Measurements from ENCODE around the gene CPSF7.
A peak's percentile ranks its signal among the peaks of the same experiment; 100 is the strongest.
"Not testable (repeated sequence)": the region's sequence is repeated elsewhere in the genome, so short reads cannot be mapped to it uniquely, and the experiment has no call there.

The CPSF7 gene

GRCh38 chr11:61439615-61440014 lies 9.8 kb upstream of the CPSF7 start:
- DNase-seq (ENCODE audit: low read depth in 2 of 3, low spot score in 2 of 3), result no peak

DNA sequence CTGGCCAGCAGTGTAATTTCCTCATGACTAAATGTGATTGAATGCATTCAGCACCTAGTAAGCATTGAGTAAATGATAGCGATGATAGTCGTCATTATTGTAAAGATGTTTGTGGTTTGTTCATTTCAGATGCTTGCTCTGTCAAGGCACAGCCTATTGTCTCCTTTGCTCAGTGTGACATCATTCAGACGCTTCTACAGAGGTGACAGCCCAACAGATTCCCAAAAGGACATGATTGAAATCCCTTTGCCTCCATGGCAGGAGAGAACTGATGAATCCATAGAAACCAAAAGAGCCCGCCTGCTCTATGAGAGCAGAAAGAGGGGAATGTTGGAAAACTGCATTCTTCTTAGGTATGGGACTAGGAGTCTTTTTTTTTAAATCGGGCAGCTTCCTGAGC lies 7.7 kb upstream of the CPSF7 start:
- DNase-seq (ENCODE audit: low read depth in 2 of 3, low spot score in 2 of 3), result no peak

DNA sequence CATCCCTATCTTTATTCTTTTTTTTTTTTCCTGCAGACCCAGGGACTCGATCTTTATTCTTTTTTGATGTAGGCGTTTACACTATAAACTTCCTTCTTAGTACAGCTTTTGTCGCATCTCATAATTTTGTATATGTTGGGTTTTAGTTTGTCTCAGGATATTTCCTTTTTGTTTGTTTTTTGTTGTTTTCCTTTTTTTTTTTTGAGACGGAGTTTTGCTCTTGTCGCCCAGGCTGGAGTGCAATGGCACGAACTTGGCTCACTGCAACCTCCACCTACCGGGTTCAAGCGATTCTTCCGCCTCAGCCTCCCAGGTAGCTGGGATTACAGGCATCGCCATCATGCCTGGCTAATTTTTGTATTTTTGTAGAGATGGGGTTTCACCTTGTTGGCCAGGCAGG lies 1.1 kb upstream of the CPSF7 start:
- DNase-seq (ENCODE audit: low read depth in 2 of 3, low spot score in 2 of 3), result not testable (repeated sequence)

DNA sequence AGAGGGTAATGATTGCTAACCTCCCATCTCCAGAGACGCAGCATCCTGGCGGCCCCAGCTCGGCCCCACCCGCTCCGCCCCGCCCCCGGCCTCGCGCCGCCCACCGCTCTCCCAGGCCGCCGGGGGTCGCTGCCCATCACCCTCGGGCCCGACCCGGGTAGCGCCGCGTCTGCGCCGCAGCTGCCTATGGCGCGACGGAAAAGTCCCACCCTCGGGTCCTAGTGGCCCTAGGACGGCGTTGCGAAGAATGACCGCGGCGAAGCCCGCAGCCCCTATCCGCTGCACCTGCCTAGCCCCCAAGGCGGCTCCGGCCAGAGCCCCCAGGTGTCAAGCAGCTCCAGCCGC lies 457 bp downstream of the CPSF7 start:
- peak; percentile 45 to 63 (median 55) for DNase-seq (ENCODE audit: low read depth in 2 of 3, low spot score in 2 of 3)

- DNase-seq (ENCODE audit: low read depth in 2 of 3, low spot score in 2 of 3), result no peak
Observed at GRCh38 chr11:61425367-61426131, 4.2 kb downstream of the CPSF7 start.

- no peak for DNase-seq (ENCODE audit: low read depth in 2 of 3, low spot score in 2 of 3)
Observed at GRCh38 chr11:61422226-61422625, 7.5 kb downstream of the CPSF7 start.

DNA sequence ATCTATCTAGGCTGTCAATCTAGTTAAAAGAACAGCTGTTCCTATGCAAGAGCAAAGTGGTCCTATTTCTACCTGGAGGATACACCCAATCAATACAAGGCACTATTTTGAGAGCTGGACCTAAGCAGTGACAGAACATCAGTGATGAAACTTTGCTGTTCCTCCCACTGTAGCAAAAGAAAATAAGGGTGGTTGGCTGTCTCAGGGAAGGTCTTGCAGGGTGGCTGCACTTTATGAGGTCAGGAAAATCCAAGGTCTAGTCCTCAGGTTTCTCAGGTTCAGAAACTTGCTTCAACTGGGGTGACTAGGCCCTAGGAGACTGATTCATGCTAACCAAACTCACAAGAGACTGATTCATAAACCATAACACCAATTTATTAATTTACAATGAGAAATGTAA lies 11.6 kb downstream of the CPSF7 start:
- DNase-seq (ENCODE audit: low read depth in 2 of 3, low spot score in 2 of 3), result no peak

DNA sequence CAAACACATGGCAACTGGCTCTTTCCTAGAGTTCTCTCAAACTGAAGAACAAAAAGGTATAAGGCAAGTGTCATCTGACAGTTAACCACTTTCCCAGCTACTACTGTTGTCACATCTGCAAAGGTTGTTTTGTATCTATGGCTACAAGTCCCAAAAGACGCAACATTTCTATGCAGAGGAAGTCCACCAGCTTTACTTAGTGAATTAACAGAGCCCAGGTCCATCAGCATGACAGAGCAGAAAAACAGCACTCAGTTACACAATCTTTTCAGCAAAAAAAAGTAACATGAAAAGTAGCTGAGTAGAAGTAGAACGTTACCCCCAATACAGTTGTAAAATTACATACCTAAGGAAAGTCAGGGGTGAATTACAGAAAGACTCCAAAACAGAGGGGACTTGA lies 12.1 kb downstream of the CPSF7 start:
- no peak for DNase-seq (ENCODE audit: low read depth in 2 of 3, low spot score in 2 of 3)

DNA sequence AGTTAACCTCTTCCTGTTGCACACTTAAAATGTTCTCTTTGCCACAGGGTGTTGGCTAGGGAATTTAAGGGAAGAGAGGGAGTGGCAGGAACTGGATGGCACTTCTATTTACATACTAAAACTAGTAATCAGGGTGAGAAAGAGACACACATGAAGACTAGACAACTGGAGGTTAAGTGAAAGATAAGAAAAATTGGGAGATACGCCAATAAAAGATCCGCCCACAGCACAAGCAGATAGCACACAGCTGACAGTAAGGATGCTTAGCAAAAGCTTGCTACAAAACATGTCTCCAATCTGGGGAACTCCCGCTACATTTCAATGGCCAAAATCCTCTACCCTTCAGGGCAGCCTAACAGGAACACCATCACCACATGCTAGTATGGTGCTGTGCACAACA lies 12.8 kb downstream of the CPSF7 start:
- DNase-seq (ENCODE audit: low read depth in 2 of 3, low spot score in 2 of 3), result no peak

- no peak for DNase-seq (ENCODE audit: low read depth in 2 of 3, low spot score in 2 of 3)
Observed at GRCh38 chr11:61415381-61415780, 14.4 kb downstream of the CPSF7 start.

DNA sequence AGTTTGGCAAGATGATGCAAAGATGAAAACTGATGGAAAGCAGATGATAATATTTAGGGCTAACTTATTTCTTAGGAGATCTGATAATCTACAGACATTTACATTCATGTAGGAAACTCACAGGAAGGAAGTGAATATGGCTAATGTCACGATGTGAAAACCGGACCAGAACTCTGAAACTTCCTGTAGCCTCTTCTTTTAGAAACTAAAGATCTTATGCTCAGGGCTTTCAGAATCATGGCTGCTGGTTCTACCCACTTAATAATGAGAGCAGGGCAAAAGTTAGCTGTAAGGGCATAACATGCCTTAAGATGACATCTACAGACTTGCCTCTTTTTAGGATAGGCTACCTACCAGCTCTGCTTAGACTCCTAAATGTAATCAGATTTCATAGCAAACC lies 15.2 kb downstream of the CPSF7 start:
- DNase-seq (ENCODE audit: low read depth in 2 of 3, low spot score in 2 of 3), result no peak

DNA sequence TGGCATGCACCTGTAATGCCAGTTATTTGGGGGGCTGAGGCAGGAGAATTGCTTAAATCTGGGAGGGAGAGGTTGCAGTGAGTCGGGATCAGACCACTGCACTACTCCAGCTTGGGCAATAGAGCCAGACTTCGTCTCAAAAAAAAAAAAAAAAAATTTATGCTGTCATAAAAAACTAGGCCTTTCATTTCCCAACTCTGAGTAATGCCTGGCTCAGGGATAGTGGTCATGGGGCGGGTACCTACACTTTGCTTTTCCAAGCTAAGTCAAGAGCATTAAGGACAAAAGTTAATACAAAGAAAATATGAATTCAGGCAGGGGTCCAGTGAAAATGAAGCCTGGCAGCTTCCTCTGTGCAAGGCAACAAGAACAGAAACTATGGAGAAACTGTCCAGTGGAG lies 16.3 kb downstream of the CPSF7 start:
- no peak for DNase-seq (ENCODE audit: low read depth in 2 of 3, low spot score in 2 of 3)

GRCh38 chr11:61411589-61411988 lies 18.2 kb downstream of the CPSF7 start:
- DNase-seq (ENCODE audit: low read depth in 2 of 3, low spot score in 2 of 3), result no peak

GRCh38 chr11:61406991-61407728 lies 22.6 kb downstream of the CPSF7 start:
- DNase-seq (ENCODE audit: low read depth in 2 of 3, low spot score in 2 of 3), result no peak

DNA sequence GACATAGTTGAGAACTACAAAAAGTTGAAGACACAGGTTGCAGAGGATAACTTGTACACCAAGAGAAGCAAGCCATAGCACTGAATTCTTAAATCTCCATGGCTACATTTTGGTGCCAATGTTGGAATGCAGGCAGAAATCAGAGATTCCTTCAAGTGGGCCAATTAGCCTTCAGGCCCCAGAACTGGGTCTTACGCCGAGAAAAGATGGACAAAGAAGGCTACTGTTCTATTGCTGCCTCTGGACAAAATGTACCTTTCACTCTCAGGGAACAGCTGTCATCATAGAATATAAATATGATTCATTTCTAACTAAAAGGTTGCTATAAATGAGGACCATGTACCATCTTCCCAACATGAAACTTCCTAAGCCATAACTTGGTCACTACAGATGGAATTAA lies 23.7 kb downstream of the CPSF7 start:
- DNase-seq (ENCODE audit: low read depth in 2 of 3, low spot score in 2 of 3), result no peak

DNA sequence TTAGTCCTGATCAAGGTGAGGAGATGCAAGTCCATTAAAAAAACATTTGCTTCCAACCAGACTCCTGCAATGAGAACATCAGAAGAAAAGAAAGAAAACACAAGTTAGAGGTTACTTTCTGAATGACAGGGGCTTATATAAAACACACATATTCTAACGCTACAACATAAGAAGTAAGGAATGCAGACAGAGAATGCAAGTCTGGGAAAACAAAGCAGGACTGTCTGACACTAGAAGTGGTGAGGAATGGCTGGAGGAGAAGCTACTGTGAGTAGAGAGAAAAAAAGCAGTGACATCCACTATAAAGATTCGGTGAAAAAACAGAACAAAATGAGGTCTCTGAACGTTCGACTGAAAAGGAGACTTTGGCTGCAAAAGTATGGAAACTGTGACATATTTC lies 25.1 kb downstream of the CPSF7 start:
- no peak for DNase-seq (ENCODE audit: low read depth in 2 of 3, low spot score in 2 of 3)

DNA sequence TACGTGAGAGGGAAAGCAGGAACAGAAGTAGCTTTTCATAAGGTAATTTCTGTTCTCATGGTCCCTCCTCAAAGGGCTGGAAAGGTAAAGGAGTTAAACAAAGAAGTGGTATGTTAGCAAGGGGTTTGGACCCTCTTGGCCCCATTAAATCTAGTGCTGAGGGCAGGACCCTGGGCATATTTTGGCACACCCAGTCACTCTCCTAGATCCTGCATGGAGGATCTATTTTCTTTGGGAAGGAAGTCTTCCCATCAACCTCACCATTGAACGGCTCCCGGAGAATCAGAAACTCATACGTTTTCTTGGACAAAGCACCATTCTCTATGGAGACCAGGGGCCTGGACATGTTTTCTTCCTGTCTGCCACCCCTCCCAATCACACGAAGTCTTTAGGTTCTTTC lies 25.7 kb downstream of the CPSF7 start:
- no peak for DNase-seq (ENCODE audit: low read depth in 2 of 3, low spot score in 2 of 3)

- no peak for DNase-seq (ENCODE audit: low read depth in 2 of 3, low spot score in 2 of 3)
Observed at GRCh38 chr11:61403658-61404057, 26.1 kb downstream of the CPSF7 start.

DNA sequence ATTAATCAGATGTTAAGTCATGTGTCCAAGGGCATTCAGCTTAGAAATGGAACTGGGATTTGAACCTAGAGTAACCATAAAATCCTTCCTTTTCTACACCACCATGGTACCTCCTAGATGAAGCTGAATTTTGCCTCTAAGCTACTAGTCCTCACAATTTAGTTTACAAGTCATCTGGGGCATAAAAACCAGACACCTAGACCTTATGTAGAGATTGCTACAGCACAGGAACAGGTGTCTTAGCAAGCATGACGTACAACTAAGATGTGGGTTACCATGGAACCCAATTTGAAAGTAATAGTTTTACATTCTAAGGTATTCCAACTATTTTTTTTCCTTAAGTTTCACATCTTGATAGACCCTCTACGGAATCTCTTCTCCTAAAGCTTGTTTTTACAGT lies 28.2 kb downstream of the CPSF7 start:
- DNase-seq (ENCODE audit: low read depth in 2 of 3, low spot score in 2 of 3), result no peak

DNA sequence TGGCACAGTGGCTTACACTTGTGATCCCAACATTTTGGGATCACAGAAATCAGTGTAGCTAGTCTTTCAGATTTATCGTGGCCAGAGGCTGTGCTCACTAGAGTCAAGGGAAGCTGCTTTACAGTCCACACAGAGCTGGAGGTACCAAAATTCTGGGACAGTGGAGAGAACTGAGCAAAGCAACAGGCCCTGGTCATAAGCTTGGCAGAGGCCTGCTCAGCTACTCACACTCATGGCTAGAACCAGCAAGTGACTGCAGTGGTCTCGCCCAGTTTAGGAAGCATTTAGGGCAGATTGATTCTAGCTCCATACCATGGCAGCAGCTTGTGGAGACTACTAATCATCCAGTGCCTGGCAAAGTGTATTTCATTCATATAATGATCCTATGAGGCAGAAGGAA lies 28.6 kb downstream of the CPSF7 start:
- DNase-seq (ENCODE audit: low read depth in 2 of 3, low spot score in 2 of 3), result no peak

- DNase-seq (ENCODE audit: low read depth in 2 of 3, low spot score in 2 of 3), result no peak
Observed at GRCh38 chr11:61392981-61393595, 36.7 kb downstream of the CPSF7 start.

DNA sequence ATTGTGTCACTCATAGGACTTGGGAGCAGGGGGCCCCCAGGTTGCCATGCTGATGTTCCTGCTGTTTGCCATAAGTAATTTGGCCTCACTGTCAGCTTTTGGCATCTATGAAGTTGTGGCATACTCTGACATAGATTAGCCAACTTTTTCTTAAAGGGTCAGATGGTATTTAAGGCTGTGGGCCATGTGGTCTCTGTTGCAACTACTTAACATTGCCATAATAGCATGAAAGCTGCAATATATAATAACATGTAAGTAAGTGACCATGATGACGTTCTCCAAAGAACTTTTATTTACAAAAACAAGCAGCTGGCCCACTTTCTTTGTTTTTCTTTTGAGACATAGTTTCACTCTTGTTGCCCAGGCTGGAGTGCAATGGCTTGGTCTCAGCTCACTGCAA lies 39.6 kb downstream of the CPSF7 start:
- DNase-seq (ENCODE audit: low read depth in 2 of 3, low spot score in 2 of 3), result no peak

Data from activated CD8-positive, alpha-beta memory T cell treated with anti-CD3 and anti-CD28 coated beads for 48 hours (primary cell).